Hematopoietic multipotent progenitor cell treated with erythropoietin and hydrocortisone succinate and interleukin-3 and kit ligand, for 6 days (in vitro differentiated cells): ENCODE results near the gene VPS13C.

Experiments used
- DNase-seq: peaks from one replicate; pipeline ENCODE4 v3.0.0-alpha.2; 2015

VPS13C gene, protein sequence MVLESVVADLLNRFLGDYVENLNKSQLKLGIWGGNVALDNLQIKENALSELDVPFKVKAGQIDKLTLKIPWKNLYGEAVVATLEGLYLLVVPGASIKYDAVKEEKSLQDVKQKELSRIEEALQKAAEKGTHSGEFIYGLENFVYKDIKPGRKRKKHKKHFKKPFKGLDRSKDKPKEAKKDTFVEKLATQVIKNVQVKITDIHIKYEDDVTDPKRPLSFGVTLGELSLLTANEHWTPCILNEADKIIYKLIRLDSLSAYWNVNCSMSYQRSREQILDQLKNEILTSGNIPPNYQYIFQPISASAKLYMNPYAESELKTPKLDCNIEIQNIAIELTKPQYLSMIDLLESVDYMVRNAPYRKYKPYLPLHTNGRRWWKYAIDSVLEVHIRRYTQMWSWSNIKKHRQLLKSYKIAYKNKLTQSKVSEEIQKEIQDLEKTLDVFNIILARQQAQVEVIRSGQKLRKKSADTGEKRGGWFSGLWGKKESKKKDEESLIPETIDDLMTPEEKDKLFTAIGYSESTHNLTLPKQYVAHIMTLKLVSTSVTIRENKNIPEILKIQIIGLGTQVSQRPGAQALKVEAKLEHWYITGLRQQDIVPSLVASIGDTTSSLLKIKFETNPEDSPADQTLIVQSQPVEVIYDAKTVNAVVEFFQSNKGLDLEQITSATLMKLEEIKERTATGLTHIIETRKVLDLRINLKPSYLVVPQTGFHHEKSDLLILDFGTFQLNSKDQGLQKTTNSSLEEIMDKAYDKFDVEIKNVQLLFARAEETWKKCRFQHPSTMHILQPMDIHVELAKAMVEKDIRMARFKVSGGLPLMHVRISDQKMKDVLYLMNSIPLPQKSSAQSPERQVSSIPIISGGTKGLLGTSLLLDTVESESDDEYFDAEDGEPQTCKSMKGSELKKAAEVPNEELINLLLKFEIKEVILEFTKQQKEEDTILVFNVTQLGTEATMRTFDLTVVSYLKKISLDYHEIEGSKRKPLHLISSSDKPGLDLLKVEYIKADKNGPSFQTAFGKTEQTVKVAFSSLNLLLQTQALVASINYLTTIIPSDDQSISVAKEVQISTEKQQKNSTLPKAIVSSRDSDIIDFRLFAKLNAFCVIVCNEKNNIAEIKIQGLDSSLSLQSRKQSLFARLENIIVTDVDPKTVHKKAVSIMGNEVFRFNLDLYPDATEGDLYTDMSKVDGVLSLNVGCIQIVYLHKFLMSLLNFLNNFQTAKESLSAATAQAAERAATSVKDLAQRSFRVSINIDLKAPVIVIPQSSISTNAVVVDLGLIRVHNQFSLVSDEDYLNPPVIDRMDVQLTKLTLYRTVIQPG (N-terminal part only)

DNA sequence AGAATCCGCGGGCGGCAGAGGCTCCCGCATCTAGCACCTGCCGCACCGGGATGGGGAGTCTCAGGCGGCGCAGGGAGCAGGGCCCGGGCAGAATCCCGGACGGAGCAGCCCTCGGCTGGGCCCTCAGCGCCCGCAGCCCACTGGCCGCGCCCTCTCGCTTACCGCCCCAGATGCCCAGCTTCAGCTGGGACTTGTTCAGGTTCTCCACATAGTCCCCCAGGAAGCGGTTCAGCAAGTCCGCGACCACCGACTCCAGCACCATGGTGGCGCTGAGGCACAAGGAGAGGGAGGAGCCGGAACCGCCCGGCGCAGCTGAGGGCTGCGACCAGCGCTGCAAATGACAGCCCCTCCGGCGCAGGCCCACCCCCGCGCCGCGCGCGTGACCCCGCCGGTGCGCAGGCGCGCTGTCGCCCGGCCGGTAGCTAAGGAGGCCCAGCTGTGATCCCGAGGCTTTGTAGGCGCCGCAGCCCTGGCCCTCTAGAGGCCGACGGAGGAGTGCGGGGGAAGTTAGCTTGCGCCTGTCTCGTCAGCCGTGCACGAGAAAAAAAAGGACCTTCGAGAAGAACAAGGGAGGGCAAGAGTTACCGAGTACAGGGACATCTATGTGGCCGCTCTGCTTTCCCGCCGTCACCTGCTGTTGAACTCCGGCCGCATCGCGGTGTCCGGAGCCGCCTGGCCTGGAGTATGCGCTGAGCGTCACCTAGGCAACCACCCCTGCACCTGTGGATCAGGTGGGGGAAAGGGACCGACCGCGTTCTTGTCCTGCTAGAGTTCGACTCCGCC is at the start of gene VPS13C:
TSS of gene VPS13C (minus strand) at position 335 of the 783 bp plus-strand sequence. CDS start at position 262, 73 bp downstream.
- peak; percentile 97 for DNase-seq

DNA sequence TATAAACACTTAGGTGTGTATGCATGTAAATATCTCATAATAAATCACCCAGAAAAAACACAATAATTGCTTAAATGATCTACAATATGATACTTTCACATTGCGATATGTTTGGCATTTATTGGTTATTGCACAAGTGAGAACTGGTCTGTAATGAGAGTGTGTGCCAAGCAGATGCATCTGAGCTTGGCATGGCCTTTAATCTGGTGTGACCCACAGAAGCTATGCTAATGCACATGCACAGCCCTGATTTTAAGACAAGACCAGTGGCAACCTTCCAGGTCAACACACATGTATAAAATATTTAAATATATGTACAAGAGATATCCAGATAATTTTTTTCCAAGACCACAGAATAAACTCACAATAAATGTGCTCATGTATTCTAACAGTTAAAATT is 49.2 kb upstream of the VPS13C start:
- DNase-seq, result no peak

DNA sequence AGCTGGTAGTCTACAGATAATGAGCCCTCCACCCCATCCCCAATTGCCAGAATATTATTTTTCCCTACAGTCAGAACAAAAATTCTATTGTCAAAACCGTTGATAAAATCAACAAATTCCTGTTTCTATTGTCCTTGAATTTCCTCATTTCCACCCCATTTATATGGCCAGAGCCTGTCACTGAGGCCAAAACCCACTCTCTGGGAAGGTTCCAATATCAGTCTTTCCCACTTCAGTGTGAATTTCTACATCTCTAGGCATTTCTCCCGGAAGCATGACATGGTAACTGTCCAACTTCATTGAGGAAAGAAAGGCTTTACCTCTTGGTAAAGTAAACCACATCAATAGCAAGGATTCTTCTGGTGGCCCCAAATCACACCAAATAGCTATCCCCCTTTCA is 48.2 kb upstream of the VPS13C start:
- no peak for DNase-seq

DNA sequence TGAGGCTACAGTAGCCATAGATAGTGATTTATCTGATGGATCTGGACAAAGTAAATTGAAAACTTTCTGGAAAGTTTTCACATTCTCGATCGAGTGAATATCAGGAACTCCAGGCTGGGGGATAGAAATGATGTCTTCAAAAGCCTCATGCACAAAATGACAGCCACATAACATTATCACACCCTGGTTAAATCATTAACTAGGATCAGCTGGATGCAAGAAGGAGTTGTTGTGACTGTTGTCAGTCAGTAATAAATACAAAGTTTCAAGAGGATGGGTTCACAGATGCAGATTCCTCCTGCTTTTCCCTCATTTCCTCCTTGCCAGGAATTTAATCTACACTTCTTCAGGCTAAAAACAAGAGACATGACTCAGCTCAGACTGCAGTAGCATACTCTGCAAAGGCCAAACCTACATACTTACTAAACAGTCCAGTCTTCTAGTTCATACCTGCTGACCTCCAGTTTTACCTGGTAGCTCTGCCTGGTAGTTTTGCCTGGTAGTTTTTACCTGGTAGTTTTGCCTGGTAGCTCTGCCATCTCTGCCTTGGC is 47.4 kb upstream of the VPS13C start:
- DNase-seq, result no peak

DNA sequence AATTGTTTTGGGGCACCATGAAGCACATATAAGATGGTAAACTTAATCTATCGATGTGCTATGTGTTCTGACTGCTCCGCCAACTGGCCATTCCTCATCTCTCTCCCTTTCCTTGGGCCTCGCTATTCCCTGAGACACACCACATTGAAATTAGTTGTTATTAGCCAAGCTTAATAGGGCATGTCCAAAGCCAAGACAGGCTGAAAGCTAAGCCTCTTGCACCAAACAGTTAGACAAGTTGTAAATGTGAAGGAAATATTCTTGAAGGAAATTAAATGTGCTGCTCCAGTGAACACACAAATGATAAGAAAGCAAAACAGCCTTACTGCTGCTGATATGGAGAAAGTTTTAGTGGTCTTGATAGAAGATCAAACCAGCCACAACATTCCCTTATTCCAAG is 45.8 kb upstream of the VPS13C start:
- DNase-seq, result no peak

DNA sequence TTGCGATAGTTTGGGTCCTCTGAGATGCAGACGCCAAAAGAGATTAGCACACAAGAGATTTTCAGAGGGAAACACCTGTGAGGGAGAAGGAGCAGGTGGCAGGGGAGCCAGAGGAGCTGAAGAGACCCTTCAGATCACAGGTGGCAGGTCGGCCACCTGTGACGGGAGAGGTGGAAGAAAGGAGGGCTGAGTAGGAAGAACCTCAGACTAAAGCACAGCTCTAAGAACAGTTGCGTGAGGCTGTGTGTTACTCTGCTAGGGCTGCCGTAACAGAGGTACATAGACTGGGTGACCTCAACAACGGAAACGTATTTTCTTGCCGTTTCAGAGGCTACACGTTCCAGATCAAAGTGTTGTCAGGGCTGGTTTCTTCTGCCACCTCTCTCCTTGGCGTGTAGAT is 45.0 kb upstream of the VPS13C start:
- DNase-seq, result no peak

DNA sequence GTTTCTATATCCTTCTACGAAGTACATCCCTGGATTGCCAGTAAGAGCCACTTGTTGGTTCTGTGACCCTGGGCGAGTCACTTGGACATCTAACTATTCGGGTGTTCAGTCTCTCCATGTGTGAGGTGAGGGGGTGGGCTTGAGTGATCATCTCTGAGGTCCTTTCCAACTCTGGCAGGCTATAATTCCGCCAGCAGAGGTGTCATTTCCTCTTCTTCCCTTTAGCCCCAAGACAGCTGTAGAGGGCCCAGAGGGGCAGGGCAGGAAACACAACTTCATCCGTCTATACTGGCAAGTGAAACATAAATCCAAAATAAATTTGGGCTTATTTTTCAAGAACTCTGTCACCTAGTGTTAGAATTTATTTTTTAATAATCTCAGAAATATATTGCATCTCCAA is 44.6 kb upstream of the VPS13C start:
- no peak for DNase-seq

DNA sequence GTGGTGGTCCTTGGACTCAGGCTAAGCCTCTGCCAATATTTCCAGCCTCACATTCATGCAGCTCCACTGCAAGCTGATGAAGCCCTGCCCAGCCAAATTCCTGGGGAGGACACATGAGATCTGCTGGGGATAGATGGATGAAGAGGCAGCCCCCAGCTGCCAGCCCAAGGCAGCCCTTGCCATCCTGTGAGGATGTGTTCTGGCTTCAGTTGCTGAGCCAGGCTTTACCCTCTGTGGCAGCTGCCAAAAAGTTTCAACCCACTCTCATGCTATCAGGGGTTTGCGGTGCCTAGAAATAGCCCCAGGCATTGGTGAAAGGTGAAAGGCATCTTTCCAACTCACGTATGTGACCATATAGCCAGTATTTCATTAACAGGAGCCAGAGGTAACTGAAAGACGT is 44.2 kb upstream of the VPS13C start:
- DNase-seq, result no peak

DNA sequence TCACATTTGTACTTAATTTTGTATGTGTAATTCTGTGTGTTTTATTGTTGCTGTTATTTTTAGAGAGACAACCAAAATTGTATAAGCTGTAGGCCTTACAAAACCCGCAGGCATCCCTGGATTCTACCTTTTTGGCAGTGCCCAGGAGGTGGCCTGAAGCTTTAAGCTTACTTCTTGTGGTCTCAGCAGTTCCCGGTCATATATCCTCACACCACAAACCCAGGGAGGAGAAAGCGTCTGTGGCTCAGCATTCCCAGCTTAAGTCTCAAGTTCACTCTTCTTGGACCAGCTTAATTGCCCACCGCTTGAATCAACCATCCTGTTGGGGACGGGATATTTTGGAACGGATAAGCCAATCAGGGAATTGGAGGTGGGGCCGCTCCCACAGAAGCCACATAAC is 43.2 kb upstream of the VPS13C start:
- no peak for DNase-seq

DNA sequence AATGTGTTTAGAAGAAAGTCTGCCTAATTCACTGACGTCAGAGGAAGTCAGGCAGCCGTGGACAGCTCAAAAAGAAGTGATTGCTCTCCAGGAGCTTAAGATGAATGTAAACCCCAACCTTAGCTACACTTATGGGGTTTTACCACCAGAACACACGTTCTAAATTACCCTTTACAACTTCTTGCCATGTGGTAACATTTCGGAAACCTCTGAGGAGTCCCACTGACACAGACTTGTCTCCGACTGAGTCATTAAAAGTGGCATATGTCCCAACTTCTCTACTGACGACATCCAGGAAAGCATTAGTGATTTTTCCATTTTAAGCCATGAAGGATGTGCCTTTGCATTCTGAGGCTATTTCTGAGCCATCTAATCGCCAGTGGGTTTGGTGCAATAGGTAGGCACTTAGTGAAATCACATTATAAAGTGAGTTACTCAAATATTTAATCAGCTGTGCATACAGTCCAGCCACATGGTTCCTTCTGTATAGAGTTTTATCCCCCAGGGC is 38.9 kb upstream of the VPS13C start:
- no peak for DNase-seq

DNA sequence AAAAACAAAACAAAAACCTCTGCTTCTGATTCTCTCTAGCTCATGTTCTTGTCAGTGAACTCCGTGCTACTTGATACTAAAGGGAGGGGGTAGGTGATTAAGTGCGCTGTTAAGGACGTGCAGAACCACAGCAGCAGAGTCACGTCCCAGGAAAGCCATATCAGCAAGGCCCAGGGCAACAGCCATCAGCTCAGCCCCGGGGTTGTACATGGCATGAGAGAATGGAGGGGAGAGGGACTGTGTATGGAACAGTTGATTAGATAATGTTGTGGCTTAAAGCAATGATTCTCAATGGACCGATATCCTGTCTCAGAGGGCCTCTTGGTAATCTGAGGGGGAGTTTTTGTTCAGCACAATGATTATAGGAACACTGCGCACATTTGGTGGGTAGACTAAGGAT is 34.1 kb upstream of the VPS13C start:
- DNase-seq, result peak; percentile 94

DNA sequence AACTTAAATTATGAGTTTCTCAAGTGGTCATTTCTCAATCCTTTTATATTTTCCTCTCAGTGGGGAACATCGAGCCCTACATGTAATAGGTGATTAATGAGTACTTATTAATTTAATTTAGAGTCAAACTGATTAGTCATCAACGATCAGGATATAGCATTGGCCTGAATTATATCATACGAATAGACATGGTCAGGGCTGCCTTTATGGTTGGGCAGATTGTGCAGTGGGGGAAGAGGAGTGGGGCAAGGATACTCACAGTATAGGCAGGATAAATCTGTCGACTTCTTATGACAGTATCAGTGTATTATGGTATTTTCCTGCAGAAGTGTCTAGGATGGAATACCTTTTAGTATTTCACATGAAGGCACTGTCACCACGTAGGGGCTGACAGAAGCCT is 33.6 kb upstream of the VPS13C start:
- no peak for DNase-seq

DNA sequence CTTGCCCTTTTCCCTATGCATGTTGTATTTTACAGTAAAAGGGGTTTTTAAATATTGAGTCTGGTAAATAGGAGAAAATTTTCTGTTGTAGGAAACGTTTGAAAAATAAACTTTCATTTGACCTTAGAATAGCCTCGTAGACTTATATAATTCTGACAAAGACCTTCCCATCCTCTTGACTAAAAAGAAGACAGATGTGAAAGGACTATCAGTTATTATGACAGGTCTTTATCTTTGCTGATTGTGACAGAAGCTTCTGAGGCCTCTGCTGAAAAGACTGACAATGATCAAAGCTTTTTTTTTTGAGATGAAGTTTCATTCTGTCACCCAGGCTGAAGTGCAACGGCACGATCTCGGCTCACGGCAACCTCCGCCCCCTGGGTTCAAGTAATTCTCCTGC is 30.7 kb upstream of the VPS13C start:
- DNase-seq, result no peak

DNA sequence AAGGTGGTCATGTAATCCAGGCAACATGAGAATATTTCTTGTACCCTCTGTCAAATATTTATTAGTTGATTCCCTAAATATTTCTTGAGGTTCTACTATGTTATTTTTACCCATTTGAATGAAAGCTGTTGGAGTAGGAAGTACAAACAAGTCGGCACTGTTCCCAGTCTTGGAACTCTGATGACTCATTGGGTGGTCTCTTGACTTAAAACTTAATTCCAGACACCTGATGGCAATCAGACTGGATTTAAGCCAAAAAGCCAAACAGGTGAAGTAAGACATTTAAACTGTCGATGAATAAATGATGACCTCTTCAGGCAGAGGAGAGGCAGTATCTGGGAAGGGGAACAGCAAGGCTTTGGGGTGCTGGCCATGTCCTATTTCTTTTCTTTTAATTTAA is 29.4 kb upstream of the VPS13C start:
- no peak for DNase-seq

DNA sequence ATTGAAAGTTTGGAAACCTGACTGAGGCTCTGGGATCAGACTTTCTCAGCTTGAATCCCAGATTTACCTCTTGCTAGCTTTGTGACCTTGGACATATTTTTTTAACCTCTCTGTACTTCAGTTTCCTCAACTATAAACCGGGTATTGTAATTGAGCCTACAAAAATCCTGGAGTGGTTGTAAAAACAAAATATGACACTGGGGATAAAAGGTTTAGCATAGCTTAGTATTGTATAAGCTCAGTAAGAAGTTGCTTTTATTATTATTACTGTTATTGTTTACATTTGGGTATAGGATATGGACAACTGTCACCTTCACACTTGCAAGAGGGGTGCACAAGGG is 28.1 kb upstream of the VPS13C start:
- no peak for DNase-seq

DNA sequence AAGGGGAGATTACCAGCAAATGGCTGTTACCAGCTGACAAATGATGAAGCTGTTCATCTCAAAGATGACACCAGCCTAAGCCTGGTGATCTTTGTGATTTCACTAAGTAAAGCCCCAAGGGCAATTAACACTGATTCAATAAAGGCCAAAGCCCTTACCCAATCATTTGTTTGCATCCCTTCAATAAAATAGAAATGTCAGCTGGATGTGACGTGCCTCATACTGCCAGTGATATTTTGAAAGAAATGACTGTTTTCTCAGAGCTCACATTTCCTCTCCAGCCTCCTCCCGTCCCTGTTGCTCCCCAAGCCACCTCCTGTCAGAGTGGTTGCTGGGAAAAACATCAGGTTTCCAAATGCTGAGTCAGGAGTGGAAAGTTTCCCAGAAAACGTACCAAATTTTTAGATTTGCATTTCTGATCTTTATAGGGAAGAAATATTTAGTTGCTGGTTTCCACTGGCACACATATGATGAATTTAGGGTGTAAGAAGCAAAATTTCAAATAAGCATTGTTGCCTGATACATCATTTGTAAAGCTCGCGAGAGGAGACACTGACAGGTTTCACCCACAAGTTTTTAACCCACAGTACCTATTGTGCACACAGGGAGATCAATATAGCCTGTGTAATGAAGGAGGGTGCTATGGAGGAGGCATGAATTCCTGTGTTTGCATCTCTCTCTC is 27.6 kb upstream of the VPS13C start:
- DNase-seq, result no peak

DNA sequence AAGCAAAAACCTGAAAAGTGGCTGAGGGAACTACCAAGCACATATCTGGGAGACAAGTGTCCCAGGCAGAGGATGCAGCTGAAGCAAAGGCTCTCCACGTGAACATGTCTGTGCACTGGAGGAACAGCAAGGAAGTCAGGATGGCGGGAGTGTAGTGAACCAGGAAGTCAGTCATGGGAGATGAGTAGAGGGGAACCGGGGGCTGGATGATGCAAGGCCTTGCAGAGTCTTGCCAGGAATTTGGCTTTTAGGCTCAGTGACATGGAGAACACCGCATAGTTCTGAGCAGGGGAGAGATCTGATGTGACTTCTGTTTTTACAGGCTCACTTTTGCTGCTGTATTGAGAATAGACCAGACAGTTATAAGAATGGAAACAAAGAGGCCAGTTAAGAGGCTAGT is 25.5 kb upstream of the VPS13C start:
- DNase-seq, result no peak

DNA sequence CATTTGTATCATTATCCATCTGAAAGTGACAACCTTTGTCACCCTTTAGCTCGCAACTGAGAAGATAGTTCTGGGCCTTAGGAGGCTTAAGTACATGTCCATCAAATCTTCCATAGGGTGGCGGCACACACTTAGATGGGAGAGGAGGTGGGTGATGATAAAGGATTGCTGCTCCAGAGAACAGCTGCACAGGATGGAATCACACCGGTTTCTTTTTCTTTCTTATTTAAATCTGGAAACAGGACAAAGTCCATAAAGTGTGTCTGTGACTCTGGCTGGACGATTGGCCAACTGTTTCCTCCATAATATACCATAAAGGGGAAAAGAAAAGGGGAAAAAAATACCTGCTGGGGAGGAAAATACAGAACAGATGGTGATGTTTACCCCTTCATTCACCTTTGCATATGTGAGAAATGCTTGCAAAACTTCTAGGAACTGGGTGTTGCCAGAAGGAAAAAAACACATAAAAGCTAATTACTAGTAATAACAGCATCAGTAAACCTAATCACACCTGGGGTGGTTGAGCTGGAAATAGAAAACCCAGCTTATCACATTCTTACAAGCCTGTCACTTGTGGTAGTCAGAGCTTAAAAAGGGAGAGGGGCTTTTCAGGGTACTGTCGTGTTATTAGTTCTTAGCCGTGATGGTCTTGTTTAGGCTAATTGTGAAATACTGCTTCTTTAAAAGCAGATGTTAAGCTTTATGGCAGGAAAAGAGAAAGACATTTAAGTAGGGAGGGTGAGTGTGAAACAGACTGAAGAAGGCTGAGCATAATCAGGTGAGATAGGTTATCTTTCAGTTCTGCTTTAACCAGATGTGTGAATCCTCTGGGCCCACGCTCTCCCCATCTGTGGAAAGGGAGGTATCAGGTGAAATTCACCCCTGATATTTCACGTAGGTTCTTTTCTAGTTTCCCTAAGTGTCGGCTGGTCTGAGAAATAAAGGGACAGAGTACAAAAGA is 23.2 kb upstream of the VPS13C start:
- DNase-seq, result no peak

DNA sequence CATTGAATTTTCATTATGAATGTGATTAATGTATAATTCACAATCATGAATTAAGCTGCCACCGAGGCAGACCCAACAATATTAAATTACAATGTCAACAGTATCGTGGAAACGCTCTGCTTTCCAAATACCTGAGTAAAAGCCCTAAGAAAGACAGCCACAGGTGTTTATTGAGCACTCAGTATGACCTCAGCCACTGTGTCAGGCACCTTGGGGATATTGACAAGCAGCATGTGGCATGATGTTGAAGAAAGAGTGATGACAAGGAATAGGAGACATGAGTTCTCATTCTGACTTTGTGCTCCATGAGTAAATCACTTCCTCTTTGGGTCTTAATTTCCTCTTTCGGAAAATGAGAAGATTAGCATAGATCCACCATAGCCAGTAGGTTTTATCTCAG is 19.3 kb upstream of the VPS13C start:
- no peak for DNase-seq

DNA sequence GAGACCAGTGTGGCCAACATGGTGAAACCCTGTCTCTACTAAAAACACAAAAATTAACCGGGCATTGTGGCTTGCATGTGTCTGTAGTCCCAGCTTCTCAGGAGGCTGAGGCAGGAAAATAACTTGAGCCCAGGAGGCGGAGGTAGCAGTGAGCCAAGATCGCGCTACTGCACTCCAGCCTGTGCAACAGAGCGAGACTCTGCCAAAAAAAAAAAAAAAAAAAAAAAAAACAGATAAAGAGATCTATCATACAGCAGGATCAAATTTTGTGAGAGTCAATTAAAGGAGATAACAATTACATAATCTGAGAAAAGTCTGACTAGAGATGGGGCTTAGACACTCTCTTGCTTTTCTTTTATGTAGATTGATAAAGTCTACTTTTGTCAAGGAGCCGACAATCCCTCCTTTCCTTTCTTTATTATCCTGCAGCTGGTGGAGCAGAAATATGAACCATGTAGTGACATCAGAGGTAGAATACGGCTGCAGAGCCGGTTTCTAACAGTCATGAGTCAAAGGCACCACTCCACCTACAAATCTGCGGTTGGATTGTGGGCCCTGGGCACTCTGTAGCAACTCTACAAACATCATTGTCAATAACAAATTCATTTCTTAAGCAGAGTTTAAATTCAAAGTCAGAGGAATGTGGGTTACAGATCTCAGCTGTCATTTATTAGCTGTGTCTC is 15.5 kb upstream of the VPS13C start:
- no peak for DNase-seq
